ENCODE measurements around the gene KLHL7.
A peak's percentile ranks its signal among the peaks of the same experiment; 100 is the strongest.

KLHL7 gene

DNA sequence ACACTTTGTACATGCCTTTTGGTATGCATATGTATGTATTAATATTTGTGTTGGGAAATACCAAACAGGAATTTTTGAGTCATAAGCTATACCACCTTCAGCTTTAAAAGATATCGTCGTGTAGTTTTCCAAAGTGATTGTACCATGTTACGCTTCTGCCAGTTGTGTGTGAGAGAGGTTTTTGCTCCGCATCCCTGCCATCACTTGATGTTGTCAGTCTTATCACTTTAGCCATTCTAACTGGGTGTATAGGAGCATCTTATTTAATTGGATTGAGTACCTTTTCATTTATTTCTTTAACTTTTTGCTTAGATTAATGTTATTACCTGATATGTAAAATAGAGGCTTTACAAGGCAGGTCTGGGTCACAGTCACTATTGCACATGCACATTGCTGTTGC, 3.4 kb downstream of the KLHL7 start:
- TF ChIP-seq TCF4 (CRISPR knock-in tag; IDR thresholded peaks at IDR 0.05; ENCODE audit: borderline replicate concordance) (no peak), TOX (CRISPR knock-in tag; IDR thresholded peaks at IDR 0.05; ENCODE audit: borderline replicate concordance) (no peak)
- TF ChIP-seq, protein P1, sequence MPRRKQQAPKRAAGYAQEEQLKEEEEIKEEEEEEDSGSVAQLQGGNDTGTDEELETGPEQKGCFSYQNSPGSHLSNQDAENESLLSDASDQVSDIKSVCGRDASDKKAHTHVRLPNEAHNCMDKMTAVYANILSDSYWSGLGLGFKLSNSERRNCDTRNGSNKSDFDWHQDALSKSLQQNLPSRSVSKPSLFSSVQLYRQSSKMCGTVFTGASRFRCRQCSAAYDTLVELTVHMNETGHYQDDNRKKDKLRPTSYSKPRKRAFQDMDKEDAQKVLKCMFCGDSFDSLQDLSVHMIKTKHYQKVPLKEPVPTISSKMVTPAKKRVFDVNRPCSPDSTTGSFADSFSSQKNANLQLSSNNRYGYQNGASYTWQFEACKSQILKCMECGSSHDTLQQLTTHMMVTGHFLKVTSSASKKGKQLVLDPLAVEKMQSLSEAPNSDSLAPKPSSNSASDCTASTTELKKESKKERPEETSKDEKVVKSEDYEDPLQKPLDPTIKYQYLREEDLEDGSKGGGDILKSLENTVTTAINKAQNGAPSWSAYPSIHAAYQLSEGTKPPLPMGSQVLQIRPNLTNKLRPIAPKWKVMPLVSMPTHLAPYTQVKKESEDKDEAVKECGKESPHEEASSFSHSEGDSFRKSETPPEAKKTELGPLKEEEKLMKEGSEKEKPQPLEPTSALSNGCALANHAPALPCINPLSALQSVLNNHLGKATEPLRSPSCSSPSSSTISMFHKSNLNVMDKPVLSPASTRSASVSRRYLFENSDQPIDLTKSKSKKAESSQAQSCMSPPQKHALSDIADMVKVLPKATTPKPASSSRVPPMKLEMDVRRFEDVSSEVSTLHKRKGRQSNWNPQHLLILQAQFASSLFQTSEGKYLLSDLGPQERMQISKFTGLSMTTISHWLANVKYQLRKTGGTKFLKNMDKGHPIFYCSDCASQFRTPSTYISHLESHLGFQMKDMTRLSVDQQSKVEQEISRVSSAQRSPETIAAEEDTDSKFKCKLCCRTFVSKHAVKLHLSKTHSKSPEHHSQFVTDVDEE (CRISPR knock-in tag; IDR thresholded peaks at IDR 0.05): no peak
- ATAC-seq: no peak

DNA sequence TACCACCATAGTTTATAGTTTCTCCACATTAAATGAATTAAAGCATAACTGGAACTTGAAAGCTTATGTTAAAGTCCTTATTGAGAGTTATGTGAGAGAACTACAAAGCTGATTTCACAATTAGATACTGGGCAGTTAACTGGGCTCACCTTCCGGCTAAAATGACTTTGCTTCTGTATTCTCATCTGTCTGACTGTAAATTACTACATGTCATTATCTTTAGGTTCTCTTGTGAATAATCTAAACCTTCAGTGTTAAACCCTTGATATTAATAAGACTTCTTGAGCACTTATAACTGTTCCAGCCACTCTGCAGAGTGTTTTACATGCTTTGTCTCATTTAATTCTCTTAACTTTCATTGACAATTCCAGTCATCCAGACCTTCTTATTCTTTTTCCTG, 3.9 kb downstream of the KLHL7 start:
- TF ChIP-seq PPARA (CRISPR knock-in tag; IDR thresholded peaks at IDR 0.05; ENCODE audit: borderline replicate concordance) (no peak), RARB (CRISPR knock-in tag; IDR thresholded peaks at IDR 0.05) (no peak), ARNTL (CRISPR knock-in tag; IDR thresholded peaks at IDR 0.05; ENCODE audit: borderline replicate concordance, low read depth) (no peak), ZNF8 (CRISPR knock-in tag; IDR thresholded peaks at IDR 0.05) (no peak), TCF4 (CRISPR knock-in tag; IDR thresholded peaks at IDR 0.05; ENCODE audit: borderline replicate concordance) (no peak), ISL1 (CRISPR knock-in tag; IDR thresholded peaks at IDR 0.05) (no peak), CSDC2 (CRISPR knock-in tag; IDR thresholded peaks at IDR 0.05) (no peak), TOX (CRISPR knock-in tag; IDR thresholded peaks at IDR 0.05; ENCODE audit: borderline replicate concordance) (no peak), BACH2 (CRISPR knock-in tag; IDR thresholded peaks at IDR 0.05; ENCODE audit: borderline replicate concordance) (no peak), ZC3H10 (CRISPR knock-in tag; IDR thresholded peaks at IDR 0.05) (no peak), OSR1 (CRISPR knock-in tag; IDR thresholded peaks at IDR 0.05) (no peak)
- TF ChIP-seq, protein P1 (CRISPR knock-in tag; IDR thresholded peaks at IDR 0.05): no peak
- TF ChIP-seq, protein P2, sequence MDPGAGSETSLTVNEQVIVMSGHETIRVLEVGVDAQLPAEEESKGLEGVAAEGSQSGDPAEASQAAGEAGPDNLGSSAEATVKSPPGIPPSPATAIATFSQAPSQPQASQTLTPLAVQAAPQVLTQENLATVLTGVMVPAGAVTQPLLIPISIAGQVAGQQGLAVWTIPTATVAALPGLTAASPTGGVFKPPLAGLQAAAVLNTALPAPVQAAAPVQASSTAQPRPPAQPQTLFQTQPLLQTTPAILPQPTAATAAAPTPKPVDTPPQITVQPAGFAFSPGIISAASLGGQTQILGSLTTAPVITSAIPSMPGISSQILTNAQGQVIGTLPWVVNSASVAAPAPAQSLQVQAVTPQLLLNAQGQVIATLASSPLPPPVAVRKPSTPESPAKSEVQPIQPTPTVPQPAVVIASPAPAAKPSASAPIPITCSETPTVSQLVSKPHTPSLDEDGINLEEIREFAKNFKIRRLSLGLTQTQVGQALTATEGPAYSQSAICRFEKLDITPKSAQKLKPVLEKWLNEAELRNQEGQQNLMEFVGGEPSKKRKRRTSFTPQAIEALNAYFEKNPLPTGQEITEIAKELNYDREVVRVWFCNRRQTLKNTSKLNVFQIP (CRISPR knock-in tag; IDR thresholded peaks at IDR 0.05; ENCODE audit: borderline replicate concordance, low read depth): no peak
- TF ChIP-seq, protein P3, sequence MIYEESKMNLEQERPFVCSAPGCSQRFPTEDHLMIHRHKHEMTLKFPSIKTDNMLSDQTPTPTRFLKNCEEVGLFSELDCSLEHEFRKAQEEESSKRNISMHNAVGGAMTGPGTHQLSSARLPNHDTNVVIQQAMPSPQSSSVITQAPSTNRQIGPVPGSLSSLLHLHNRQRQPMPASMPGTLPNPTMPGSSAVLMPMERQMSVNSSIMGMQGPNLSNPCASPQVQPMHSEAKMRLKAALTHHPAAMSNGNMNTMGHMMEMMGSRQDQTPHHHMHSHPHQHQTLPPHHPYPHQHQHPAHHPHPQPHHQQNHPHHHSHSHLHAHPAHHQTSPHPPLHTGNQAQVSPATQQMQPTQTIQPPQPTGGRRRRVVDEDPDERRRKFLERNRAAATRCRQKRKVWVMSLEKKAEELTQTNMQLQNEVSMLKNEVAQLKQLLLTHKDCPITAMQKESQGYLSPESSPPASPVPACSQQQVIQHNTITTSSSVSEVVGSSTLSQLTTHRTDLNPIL (CRISPR knock-in tag; IDR thresholded peaks at IDR 0.05; ENCODE audit: low read depth): no peak
- no peak for ATAC-seq

DNA sequence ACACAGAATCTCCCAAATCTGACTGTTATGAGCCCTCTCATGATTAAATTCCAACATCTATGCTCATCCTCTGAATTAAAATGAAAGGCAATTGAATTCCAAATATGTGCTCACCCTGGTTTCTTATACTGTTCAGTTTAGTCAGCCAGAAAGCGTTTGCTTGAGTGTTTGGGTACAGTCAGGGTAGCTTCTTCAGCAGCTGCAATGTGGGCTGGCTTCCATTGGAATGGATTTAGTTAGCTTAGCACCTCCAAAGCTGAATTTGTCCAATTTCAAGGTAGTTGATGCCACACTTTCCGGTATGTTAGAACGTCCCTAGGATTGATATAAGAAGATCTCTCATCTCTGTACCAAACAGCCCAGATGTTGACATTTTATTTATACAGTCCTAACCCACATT, 9.3 kb downstream of the KLHL7 start:
- peak; percentile 41; the same call in 2 of the 3 replicates for ATAC-seq
- TF ChIP-seq ZC3H10 (CRISPR knock-in tag; IDR thresholded peaks at IDR 0.05) (no peak), ZNF565 (CRISPR knock-in tag; conservative IDR thresholded peaks at IDR 0.05; ENCODE audit: low read depth) (no peak), ZFP3 (CRISPR knock-in tag; IDR thresholded peaks at IDR 0.05) (no peak), ZNF70 (CRISPR knock-in tag; IDR thresholded peaks at IDR 0.05) (no peak), ZNF8 (CRISPR knock-in tag; IDR thresholded peaks at IDR 0.05) (no peak), OSR1 (CRISPR knock-in tag; IDR thresholded peaks at IDR 0.05) (no peak), ZFP30 (CRISPR knock-in tag; IDR thresholded peaks at IDR 0.05) (no peak), BACH2 (CRISPR knock-in tag; IDR thresholded peaks at IDR 0.05; ENCODE audit: borderline replicate concordance) (no peak), RARB (CRISPR knock-in tag; IDR thresholded peaks at IDR 0.05) (no peak), GLIS3 (CRISPR knock-in tag; IDR thresholded peaks at IDR 0.05) (no peak)
- TF ChIP-seq, protein P4, sequence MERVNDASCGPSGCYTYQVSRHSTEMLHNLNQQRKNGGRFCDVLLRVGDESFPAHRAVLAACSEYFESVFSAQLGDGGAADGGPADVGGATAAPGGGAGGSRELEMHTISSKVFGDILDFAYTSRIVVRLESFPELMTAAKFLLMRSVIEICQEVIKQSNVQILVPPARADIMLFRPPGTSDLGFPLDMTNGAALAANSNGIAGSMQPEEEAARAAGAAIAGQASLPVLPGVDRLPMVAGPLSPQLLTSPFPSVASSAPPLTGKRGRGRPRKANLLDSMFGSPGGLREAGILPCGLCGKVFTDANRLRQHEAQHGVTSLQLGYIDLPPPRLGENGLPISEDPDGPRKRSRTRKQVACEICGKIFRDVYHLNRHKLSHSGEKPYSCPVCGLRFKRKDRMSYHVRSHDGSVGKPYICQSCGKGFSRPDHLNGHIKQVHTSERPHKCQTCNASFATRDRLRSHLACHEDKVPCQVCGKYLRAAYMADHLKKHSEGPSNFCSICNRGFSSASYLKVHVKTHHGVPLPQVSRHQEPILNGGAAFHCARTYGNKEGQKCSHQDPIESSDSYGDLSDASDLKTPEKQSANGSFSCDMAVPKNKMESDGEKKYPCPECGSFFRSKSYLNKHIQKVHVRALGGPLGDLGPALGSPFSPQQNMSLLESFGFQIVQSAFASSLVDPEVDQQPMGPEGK (CRISPR knock-in tag; IDR thresholded peaks at IDR 0.05; ENCODE audit: borderline replicate concordance): no peak
- TF ChIP-seq, protein P2 (CRISPR knock-in tag; IDR thresholded peaks at IDR 0.05; ENCODE audit: borderline replicate concordance, low read depth): no peak
- TF ChIP-seq, protein P1 (CRISPR knock-in tag; IDR thresholded peaks at IDR 0.05): no peak

Measured in SK-N-SH treated with all-trans-retinoic acid at 6 μM for 48 hours (cell line).